Endothelial cell of umbilical vein (primary cell): Measurements from ENCODE around the gene B2M.

Source experiments
- POLR2AphosphoS5 ChIP-seq: IDR thresholded peaks from 2 replicates; pipeline ENCODE4 v1.6.1; 2012; ENCODE audit warnings: low read depth, mild to moderate bottlenecking, control low read depth, low read length, moderate library complexity; ENCODE audit not compliant: insufficient read depth
- TF ChIP-seq, protein P1 (sequence below), 2 donors: IDR thresholded peaks; 1 replicate in 1 of 2; 2 replicates in 1 of 2; pipeline ENCODE4 v1.5.1; 2011; ENCODE audit warnings: low read length in 2 of 2, mild to moderate bottlenecking in 2 of 2, moderate library complexity in 2 of 2, control low read depth in 1 of 2, inconsistent platforms in 1 of 2, low read depth in 1 of 2; ENCODE audit not compliant: insufficient read depth in 1 of 2; ENCODE audit errors: extremely low read depth in 1 of 2

GRCh38 chr15:44716983-44717602 is 5.8 kb downstream of the B2M start:
- TF ChIP-seq POLR2AphosphoS5 = no peak
- TF ChIP-seq, protein P1, sequence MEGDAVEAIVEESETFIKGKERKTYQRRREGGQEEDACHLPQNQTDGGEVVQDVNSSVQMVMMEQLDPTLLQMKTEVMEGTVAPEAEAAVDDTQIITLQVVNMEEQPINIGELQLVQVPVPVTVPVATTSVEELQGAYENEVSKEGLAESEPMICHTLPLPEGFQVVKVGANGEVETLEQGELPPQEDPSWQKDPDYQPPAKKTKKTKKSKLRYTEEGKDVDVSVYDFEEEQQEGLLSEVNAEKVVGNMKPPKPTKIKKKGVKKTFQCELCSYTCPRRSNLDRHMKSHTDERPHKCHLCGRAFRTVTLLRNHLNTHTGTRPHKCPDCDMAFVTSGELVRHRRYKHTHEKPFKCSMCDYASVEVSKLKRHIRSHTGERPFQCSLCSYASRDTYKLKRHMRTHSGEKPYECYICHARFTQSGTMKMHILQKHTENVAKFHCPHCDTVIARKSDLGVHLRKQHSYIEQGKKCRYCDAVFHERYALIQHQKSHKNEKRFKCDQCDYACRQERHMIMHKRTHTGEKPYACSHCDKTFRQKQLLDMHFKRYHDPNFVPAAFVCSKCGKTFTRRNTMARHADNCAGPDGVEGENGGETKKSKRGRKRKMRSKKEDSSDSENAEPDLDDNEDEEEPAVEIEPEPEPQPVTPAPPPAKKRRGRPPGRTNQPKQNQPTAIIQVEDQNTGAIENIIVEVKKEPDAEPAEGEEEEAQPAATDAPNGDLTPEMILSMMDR (IDR thresholded peaks at IDR 0.05; ENCODE audit: extremely low read depth in 1 of 2, insufficient read depth in 1 of 2, low read depth in 1 of 2, low read length in 2 of 2) = no peak
